ENCODE data around the gene PFKFB4. TPM values are rescaled to one million over a fixed set of nuclear protein-coding genes. Genes with fewer than 3 reads are reported as not detected.

Gene PFKFB4
- total and polyA plus RNA-seq, 9 of the 15 experiments (the other 6 are each of a cell fraction or from before 2014, with no cell fraction given) = 0.92 to 56.3 (median 13.5) TPM

GRCh38 chr3:48472923-48473616, 83.5 kb downstream of the PFKFB4 start (continued):
- TF ChIP-seq, protein P1, sequence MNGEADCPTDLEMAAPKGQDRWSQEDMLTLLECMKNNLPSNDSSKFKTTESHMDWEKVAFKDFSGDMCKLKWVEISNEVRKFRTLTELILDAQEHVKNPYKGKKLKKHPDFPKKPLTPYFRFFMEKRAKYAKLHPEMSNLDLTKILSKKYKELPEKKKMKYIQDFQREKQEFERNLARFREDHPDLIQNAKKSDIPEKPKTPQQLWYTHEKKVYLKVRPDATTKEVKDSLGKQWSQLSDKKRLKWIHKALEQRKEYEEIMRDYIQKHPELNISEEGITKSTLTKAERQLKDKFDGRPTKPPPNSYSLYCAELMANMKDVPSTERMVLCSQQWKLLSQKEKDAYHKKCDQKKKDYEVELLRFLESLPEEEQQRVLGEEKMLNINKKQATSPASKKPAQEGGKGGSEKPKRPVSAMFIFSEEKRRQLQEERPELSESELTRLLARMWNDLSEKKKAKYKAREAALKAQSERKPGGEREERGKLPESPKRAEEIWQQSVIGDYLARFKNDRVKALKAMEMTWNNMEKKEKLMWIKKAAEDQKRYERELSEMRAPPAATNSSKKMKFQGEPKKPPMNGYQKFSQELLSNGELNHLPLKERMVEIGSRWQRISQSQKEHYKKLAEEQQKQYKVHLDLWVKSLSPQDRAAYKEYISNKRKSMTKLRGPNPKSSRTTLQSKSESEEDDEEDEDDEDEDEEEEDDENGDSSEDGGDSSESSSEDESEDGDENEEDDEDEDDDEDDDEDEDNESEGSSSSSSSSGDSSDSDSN (IDR thresholded peaks at IDR 0.05; ENCODE audit: borderline replicate concordance in 1 of 2, low read depth in 2 of 2, low read length in 2 of 2) = peak in 1 of 2 experiments; percentile 3; a peak in 1 of 4 replicates
- TF ChIP-seq, protein P2, sequence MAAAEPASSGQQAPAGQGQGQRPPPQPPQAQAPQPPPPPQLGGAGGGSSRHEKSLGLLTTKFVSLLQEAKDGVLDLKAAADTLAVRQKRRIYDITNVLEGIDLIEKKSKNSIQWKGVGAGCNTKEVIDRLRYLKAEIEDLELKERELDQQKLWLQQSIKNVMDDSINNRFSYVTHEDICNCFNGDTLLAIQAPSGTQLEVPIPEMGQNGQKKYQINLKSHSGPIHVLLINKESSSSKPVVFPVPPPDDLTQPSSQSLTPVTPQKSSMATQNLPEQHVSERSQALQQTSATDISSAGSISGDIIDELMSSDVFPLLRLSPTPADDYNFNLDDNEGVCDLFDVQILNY (CRISPR knock-in tag; IDR thresholded peaks at IDR 0.05) = no peak
- TF ChIP-seq TCF7 (IDR thresholded peaks at IDR 0.05; ENCODE audit: borderline replicate concordance) (no peak), SMARCE1 (IDR thresholded peaks at IDR 0.05) (peak; percentile 56; the same call in 1 of the 2 replicates), RBBP5 (IDR thresholded peaks at IDR 0.05; ENCODE audit: borderline replicate concordance, insufficient read depth, low read length, poor library complexity, severe bottlenecking) (no peak), MED1 (CRISPR knock-in tag; IDR thresholded peaks at IDR 0.05; ENCODE audit: borderline replicate concordance) (no peak), DPF2 (IDR thresholded peaks at IDR 0.05) (peak; percentile 81), MBD2 (IDR thresholded peaks at IDR 0.05; ENCODE audit: borderline replicate concordance, low read depth) (no peak), NCOR1 (IDR thresholded peaks at IDR 0.05) (0 out of 2 replicates have a peak, but pooled peaks have one; percentile 23), PURB (CRISPR knock-in tag; IDR thresholded peaks at IDR 0.05; ENCODE audit: low read depth) (no peak), ZBTB7A (IDR thresholded peaks at IDR 0.05; ENCODE audit: borderline replicate concordance, control insufficient read depth, low read depth, low read length) (peak; percentile 70), SRF (CRISPR knock-in tag; IDR thresholded peaks at IDR 0.05) (peak in 1 of 2 experiments; percentile 89; a peak in 1 of 4 replicates), CBX2 (IDR thresholded peaks at IDR 0.05; ENCODE audit: insufficient read depth, low read length, poor library complexity, severe bottlenecking) (no peak), ETV5 (CRISPR knock-in tag; IDR thresholded peaks at IDR 0.05; ENCODE audit: low read depth) (peak; percentile 49; the same call in 1 of the 2 replicates), NKRF (IDR thresholded peaks at IDR 0.05; ENCODE audit: borderline replicate concordance) (peak; percentile 74), MYNN (IDR thresholded peaks at IDR 0.05) (no peak), MYNN (CRISPR knock-in tag; IDR thresholded peaks at IDR 0.05) (no peak), KDM5B (IDR thresholded peaks at IDR 0.05; ENCODE audit: insufficient replicate concordance, low read depth, low read length) (no peak), ZBTB8A (IDR thresholded peaks at IDR 0.05; ENCODE audit: partially characterized antibody) (no peak)
- TF ChIP-seq, protein P3, sequence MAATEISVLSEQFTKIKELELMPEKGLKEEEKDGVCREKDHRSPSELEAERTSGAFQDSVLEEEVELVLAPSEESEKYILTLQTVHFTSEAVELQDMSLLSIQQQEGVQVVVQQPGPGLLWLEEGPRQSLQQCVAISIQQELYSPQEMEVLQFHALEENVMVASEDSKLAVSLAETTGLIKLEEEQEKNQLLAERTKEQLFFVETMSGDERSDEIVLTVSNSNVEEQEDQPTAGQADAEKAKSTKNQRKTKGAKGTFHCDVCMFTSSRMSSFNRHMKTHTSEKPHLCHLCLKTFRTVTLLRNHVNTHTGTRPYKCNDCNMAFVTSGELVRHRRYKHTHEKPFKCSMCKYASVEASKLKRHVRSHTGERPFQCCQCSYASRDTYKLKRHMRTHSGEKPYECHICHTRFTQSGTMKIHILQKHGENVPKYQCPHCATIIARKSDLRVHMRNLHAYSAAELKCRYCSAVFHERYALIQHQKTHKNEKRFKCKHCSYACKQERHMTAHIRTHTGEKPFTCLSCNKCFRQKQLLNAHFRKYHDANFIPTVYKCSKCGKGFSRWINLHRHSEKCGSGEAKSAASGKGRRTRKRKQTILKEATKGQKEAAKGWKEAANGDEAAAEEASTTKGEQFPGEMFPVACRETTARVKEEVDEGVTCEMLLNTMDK (IDR thresholded peaks at IDR 0.05; ENCODE audit: borderline replicate concordance, insufficient read depth, low read depth, low read length, poor library complexity, severe bottlenecking) = peak; percentile 37

All from K562 (cell line).